A549 (cell line): ENCODE data around the gene SSTR3. TPM values are rescaled to one million over a fixed set of nuclear protein-coding genes. Genes with fewer than 3 reads are reported as not detected.
"Not testable (repeated sequence)": the region's sequence is repeated elsewhere in the genome, so short reads cannot be mapped to it uniquely, and the experiment has no call there.

Experiments used
- ATAC-seq, 2 experiments: fragments of 200-7000 bp in 1 of 2; fragments of >200 bp in 1 of 2; cut with Nextera tagmentation in 1 of 2; cut with Tn5 transposase in 1 of 2; 3 replicates each; pipeline versions ENCODE4 v1.8.0 to v1.9.1; 2018 to 2020; ENCODE audit warnings: mild to moderate bottlenecking in 1 of 2, moderate library complexity in 1 of 2
- CTCF ChIA-PET: fragments of 300-600 bp; sonication (Branson Sonifier 250); formaldehyde crosslinking; extraction: SDS; loops from one replicate; lab custom pipeline; 2021; ENCODE audit warnings: antibody characterized with exemption, inconsistent platforms; lab: Yijun Ruan, JAX
- POLR2A ChIA-PET: fragments of 350-600 bp; formaldehyde crosslinking; extraction: SDS; loops from one replicate; lab custom pipeline; 2021; ENCODE audit warnings: antibody characterized with exemption, inconsistent platforms; lab: Yijun Ruan, JAX
- DNase-seq, 2 experiments: peaks; one replicate each; pipeline versions ENCODE4 v3.0.0 to v3.0.0-alpha.2; 2011 to 2016; ENCODE audit warnings: low read depth in 1 of 2, low spot score in 1 of 2
- FAIRE-seq: peaks from 2 replicates; lab custom pipeline; 2011; peaks lifted over from hg19 to GRCh38; lab: Jason Lieb, UNC
- H3K27ac ChIP-seq, 2 experiments: fragments of >200 bp; sonication (Bioruptor Twin); formaldehyde crosslinking; 3 replicates each; pipeline ENCODE4 v1.5.1; 2016 to 2017
- H3K4me1 ChIP-seq: fragments of >200 bp; sonication (Bioruptor Twin); formaldehyde crosslinking; 3 replicates; pipeline ENCODE4 v1.6.1; 2016
- H3K4me2 ChIP-seq: fragments of >200 bp; sonication (Bioruptor Twin); formaldehyde crosslinking; 3 replicates; pipeline ENCODE4 v1.6.1; 2016
- H3K4me3 ChIP-seq: fragments of >200 bp; sonication (Bioruptor Twin); formaldehyde crosslinking; 3 replicates; pipeline ENCODE4 v1.5.1; 2016
- H3K9me3 ChIP-seq: fragments of >200 bp; sonication (Bioruptor Twin); formaldehyde crosslinking; 3 replicates; pipeline ENCODE4 v1.6.1; 2016
- CBX8 ChIP-seq: fragments of 200-600 bp; sonication (generic); IDR thresholded peaks from 2 replicates; pipeline ENCODE4 v1.6.1; 2016
- CTCF ChIP-seq: fragments of >200 bp; sonication (Bioruptor Twin); formaldehyde crosslinking; IDR thresholded peaks from 3 replicates; pipeline ENCODE4 v1.5.1; 2016
- EHMT2 ChIP-seq: fragments of 200-600 bp; sonication (generic); IDR thresholded peaks from 2 replicates; pipeline ENCODE4 v1.6.1; 2016; ENCODE audit warnings: antibody characterized with exemption, low read depth, mild to moderate bottlenecking, moderate library complexity
- HOXA7 ChIP-seq: fragments of 250-450 bp; sonication (Bioruptor Pico); IDR thresholded peaks from 2 replicates; pipeline ENCODE4 v1.5.0; 2020; ENCODE audit warnings: mild to moderate bottlenecking, moderate library complexity
- HOXB5 ChIP-seq: fragments of 250-450 bp; sonication (Bioruptor Pico); IDR thresholded peaks from 2 replicates; pipeline ENCODE4 v1.5.0; 2020; ENCODE audit warnings: mild to moderate bottlenecking, moderate library complexity
- JUN ChIP-seq, 2 experiments: fragments of >200 bp; sonication (Bioruptor Twin); formaldehyde crosslinking; IDR thresholded peaks; 2 replicates in 1 of 2; 3 replicates in 1 of 2; pipeline ENCODE4 v1.6.1; 2016 to 2017
- JUNB ChIP-seq: fragments of >200 bp; sonication (Bioruptor Twin); formaldehyde crosslinking; IDR thresholded peaks from 2 replicates; pipeline ENCODE4 v1.6.1; 2016
- KDM1A ChIP-seq: fragments of 200-600 bp; sonication (generic); IDR thresholded peaks from 2 replicates; pipeline ENCODE4 v1.6.1; 2016; ENCODE audit warnings: low read depth, mild to moderate bottlenecking
- MAZ ChIP-seq: fragments of 150-350 bp; IDR thresholded peaks from 2 replicates; pipeline ENCODE4 v1.6.1; 2014; ENCODE audit warnings: antibody characterized with exemption, low read depth, low read length, borderline replicate concordance
- RAD21 ChIP-seq, 2 experiments: fragments of >200 bp in 1 of 2; sonication (Bioruptor Twin) in 1 of 2; formaldehyde crosslinking in 1 of 2; IDR thresholded peaks in 1 of 2; conservative IDR thresholded peaks in 1 of 2; 2 replicates in 1 of 2; 3 replicates in 1 of 2; pipeline ENCODE4 v1.6.1; 2012 to 2018; ENCODE audit warnings: inconsistent platforms in 1 of 2
- RARB ChIP-seq: fragments of 250-450 bp; sonication (Bioruptor Pico); IDR thresholded peaks from 2 replicates; pipeline ENCODE4 v1.8.0; 2021; ENCODE audit warnings: mild to moderate bottlenecking, moderate library complexity
- SMC3 ChIP-seq: fragments of >200 bp; sonication (Bioruptor Twin); formaldehyde crosslinking; IDR thresholded peaks from 3 replicates; pipeline ENCODE4 v1.6.1; 2018; ENCODE audit warnings: inconsistent platforms
- SREBF2 ChIP-seq: fragments of 450-650 bp; IDR thresholded peaks from 2 replicates; pipeline ENCODE4 v1.6.1; 2014; ENCODE audit warnings: mild to moderate bottlenecking, moderate library complexity
- TFCP2L1 ChIP-seq: fragments of 250-450 bp; sonication (Bioruptor Pico); IDR thresholded peaks from 2 replicates; pipeline ENCODE4 v1.5.0; 2021; ENCODE audit warnings: mild to moderate bottlenecking
- ZFP36 ChIP-seq: fragments of 450-650 bp; IDR thresholded peaks from 2 replicates; pipeline ENCODE4 v1.6.1; 2014; ENCODE audit warnings: borderline replicate concordance; ENCODE audit not compliant: partially characterized antibody
- WGBS: methylation state at CpG from one replicate; pipeline ENCODE4 v1.1.6; 2017; ENCODE audit errors: missing lambda C conversion rate; 5-methylcytosine and 5-hydroxymethylcytosine counted together
- polyA plus RNA-seq, 4 experiments: library from polyadenylated mRNA; depleted of rRNA in 3 of 4; stranded (reverse); fragments of >200 nt; fragmentation: RNase III in 1 of 4; extraction: RNeasy Plus Mini Kit Qiagen cat#74134 plus additional on column Dnase treatment in 1 of 4; gene quantifications; 2 replicates in 3 of 4; 3 replicates in 1 of 4; pipeline ENCODE4 v1.2.3, GENCODE V29; 2011 to 2017
- TF ChIP-seq, protein P1 (sequence below): fragments of 200-600 bp; sonication (generic); IDR thresholded peaks from 2 replicates; pipeline ENCODE4 v1.6.1; 2016; ENCODE audit warnings: antibody characterized with exemption, mild to moderate bottlenecking, moderate library complexity

The SSTR3 gene
- polyA plus RNA-seq, 2 of the 4 experiments (the other 2 are of a cell fraction) = not detected

GRCh38 chr22:37201443-37201820, 10.8 kb downstream of the SSTR3 start:
- FAIRE-seq, POLR2A ChIA-PET, DNase-seq, H3K4me3 ChIP-seq, H3K4me2 ChIP-seq, ATAC-seq, H3K9me3 ChIP-seq: not testable (repeated sequence)
- WGBS = 95% methylated on average over 3 of the region's 6 CpGs
- Histone ChIP-seq H3K27ac (peak overlapping the region in 1 of 2 experiments; percentile 50; a peak in 2 of 6 replicates), H3K4me1 (peaks cover 30% of the 10 kb centered on the region)
- CTCF ChIA-PET = interaction anchor here (0.6 to 7.6 kb wide), 9 partner anchors 14 to 420 kb away, joined by 3 to 126 read pairs (median 6); no protein-coding TSS in a partner anchor

DNA sequence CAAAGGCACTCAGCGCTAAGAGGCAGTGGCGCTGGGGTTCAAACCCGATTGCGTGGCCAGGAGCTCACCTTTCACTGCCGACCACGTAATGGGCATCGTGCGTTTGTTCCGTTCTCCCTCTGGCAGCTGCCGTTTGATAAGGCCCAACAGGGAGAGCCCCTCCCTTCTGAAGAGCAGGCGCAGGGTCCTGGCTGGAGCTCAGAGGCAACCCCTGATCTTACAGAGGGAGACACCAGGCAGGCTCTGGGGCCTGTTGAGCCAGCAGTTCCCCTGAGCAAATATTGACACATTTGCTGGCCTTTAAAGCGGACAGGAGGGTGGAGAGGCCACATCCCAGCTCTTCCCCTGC, 12.5 kb downstream of the SSTR3 start:
- Histone ChIP-seq H3K4me3 (0 out of 3 replicates have a peak overlapping the region, but pooled peaks have one; percentile 26), H3K27ac (peak overlapping the region; percentile 96 to 99), H3K4me1 (peaks cover 47% of the 10 kb centered on the region), H3K9me3 (no peaks in the 10 kb centered on the region)
- DNase-seq (peak in 1 of 2 experiments; percentile 22), FAIRE-seq (no peak)
- WGBS = 0% methylated on average over 1 of the region's 12 CpGs
- POLR2A ChIA-PET = interaction anchor here (0.6 to 1.5 kb wide), 18 partner anchors 9 to 681 kb away, joined by 3 to 9 read pairs (median 3); partner anchors contain the start of genes C1QTNF6 and KCTD17
- TF ChIP-seq KDM1A (peak; percentile 56; the same call in 1 of the 2 replicates), SMC3 (no peak), CTCF (peak; percentile 14; the same call in 2 of the 3 replicates), SREBF2 (no peak), ZFP36 (no peak), EHMT2 (no peak), MAZ (no peak), CBX8 (no peak), RAD21 (conservative IDR thresholded peaks at IDR 0.05 in 1 of 2, IDR thresholded peaks at IDR 0.05 in 1 of 2) (0 out of 5 replicates have a peak, but pooled peaks of 1 of the 2 experiments have one; percentile 6), HOXB5 (CRISPR knock-in tag) (0 out of 2 replicates have a peak, but pooled peaks have one; percentile 27), TFCP2L1 (no peak), JUN (IDR thresholded peaks at IDR 0.05) (no peak), RARB (CRISPR knock-in tag) (no peak), JUNB (no peak), HOXA7 (CRISPR knock-in tag) (no peak)
- TF ChIP-seq, protein P1, sequence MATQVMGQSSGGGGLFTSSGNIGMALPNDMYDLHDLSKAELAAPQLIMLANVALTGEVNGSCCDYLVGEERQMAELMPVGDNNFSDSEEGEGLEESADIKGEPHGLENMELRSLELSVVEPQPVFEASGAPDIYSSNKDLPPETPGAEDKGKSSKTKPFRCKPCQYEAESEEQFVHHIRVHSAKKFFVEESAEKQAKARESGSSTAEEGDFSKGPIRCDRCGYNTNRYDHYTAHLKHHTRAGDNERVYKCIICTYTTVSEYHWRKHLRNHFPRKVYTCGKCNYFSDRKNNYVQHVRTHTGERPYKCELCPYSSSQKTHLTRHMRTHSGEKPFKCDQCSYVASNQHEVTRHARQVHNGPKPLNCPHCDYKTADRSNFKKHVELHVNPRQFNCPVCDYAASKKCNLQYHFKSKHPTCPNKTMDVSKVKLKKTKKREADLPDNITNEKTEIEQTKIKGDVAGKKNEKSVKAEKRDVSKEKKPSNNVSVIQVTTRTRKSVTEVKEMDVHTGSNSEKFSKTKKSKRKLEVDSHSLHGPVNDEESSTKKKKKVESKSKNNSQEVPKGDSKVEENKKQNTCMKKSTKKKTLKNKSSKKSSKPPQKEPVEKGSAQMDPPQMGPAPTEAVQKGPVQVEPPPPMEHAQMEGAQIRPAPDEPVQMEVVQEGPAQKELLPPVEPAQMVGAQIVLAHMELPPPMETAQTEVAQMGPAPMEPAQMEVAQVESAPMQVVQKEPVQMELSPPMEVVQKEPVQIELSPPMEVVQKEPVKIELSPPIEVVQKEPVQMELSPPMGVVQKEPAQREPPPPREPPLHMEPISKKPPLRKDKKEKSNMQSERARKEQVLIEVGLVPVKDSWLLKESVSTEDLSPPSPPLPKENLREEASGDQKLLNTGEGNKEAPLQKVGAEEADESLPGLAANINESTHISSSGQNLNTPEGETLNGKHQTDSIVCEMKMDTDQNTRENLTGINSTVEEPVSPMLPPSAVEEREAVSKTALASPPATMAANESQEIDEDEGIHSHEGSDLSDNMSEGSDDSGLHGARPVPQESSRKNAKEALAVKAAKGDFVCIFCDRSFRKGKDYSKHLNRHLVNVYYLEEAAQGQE = no peak
- TF ChIP-seq, all 56 proteins: peak for 4
- CTCF ChIA-PET = interaction anchor here (0.6 to 7.6 kb wide), 54 partner anchors 9 to 655 kb away, joined by 3 to 126 read pairs (median 4); partner anchors contain the start of gene C1QTNF6
- peak overlapping the region; percentile 93 for H3K4me2 ChIP-seq
- no peak; a peak in 2 of 6 replicates for ATAC-seq
